Ishikawa (cell line): Measurements from ENCODE around the gene PTTG1IP.

ENCODE experiments used
- CEBPB ChIP-seq: IDR thresholded peaks from 2 replicates; pipeline ENCODE4 v1.6.1; 2012
- CREB1 ChIP-seq: IDR thresholded peaks from 2 replicates; pipeline ENCODE4 v1.6.1; 2012; ENCODE audit warnings: low read depth
- EP300 ChIP-seq: IDR thresholded peaks from 2 replicates; pipeline ENCODE4 v1.6.1; 2012; ENCODE audit warnings: borderline replicate concordance
- FOXM1 ChIP-seq: IDR thresholded peaks from 2 replicates; pipeline ENCODE4 v1.6.1; 2012; ENCODE audit warnings: low read depth, borderline replicate concordance
- MAX ChIP-seq: IDR thresholded peaks from 2 replicates; pipeline ENCODE4 v1.6.1; 2012
- RAD21 ChIP-seq: IDR thresholded peaks from 2 replicates; pipeline ENCODE4 v1.6.1; 2012; ENCODE audit warnings: low read depth
- TAF1 ChIP-seq: IDR thresholded peaks from 2 replicates; pipeline ENCODE4 v1.6.1; 2012; ENCODE audit warnings: low read depth, mild to moderate bottlenecking
- TCF12 ChIP-seq: IDR thresholded peaks from 2 replicates; pipeline ENCODE4 v1.6.1; 2012; ENCODE audit warnings: low read depth
- TEAD4 ChIP-seq: IDR thresholded peaks from 2 replicates; pipeline ENCODE4 v1.6.1; 2012
- USF1 ChIP-seq: IDR thresholded peaks from 2 replicates; pipeline ENCODE4 v1.6.1; 2012
- YY1 ChIP-seq: IDR thresholded peaks from 2 replicates; pipeline ENCODE4 v1.6.1; 2012; ENCODE audit warnings: low read depth

GRCh38 chr21:44856131-44856530 lies 17.4 kb downstream of the PTTG1IP start:
- TF ChIP-seq RAD21 = no peak
- TF ChIP-seq CREB1 = no peak
- TF ChIP-seq EP300 = no peak
- no peak for TF ChIP-seq YY1
- no peak for TF ChIP-seq CEBPB
- no peak for TF ChIP-seq FOXM1
- no peak for TF ChIP-seq TCF12
- TF ChIP-seq TEAD4 = no peak
- TF ChIP-seq USF1 = no peak
- no peak for TF ChIP-seq MAX
- TF ChIP-seq TAF1 = no peak
